Panc1 (cell line): ENCODE data around the gene PCDHGA2. TPM values are rescaled to one million over a fixed set of nuclear protein-coding genes. Genes with fewer than 3 reads are reported as not detected.
A peak's percentile ranks its signal among the peaks of the same experiment; 100 is the strongest.

ENCODE experiments used
- ATAC-seq: fragments of 200-7000 bp; cut with Tn5 transposase; 2 replicates; pipeline ENCODE4 v1.9.1; 2020; ENCODE audit warnings: mild to moderate bottlenecking, moderate library complexity
- Bru-seq: library from RNA; stranded (reverse); fragments of 400-500 nt; gene quantifications from one replicate; lab custom pipeline; 2021; lab: Mats Ljungman, UMichigan
- BruChase-seq, 2 experiments: library from RNA; stranded (reverse); fragments of 400-500 nt; gene quantifications; one replicate each; lab custom pipeline; 2021; lab: Mats Ljungman, UMichigan
- BruUV-seq: library from RNA; stranded (reverse); fragments of 400-500 nt; replicated peaks from 2 replicates; lab custom pipeline; 2021; lab: Mats Ljungman, UMichigan
- CTCF ChIA-PET: fragments of 300-600 bp; sonication (Branson Sonifier 250); formaldehyde crosslinking; loops from one replicate; lab custom pipeline; 2022; ENCODE audit warnings: antibody characterized with exemption; lab: Charles Lee
- POLR2A ChIA-PET: fragments of 300-600 bp; sonication (Branson Sonifier 250); formaldehyde crosslinking; loops from one replicate; lab custom pipeline; 2022; ENCODE audit warnings: antibody characterized with exemption; lab: Charles Lee
- DNase-seq: peaks from one replicate; pipeline ENCODE4 v3.0.0-alpha.2; 2010; ENCODE audit warnings: low read depth, low spot score
- H3K27ac ChIP-seq: 2 replicates; pipeline ENCODE4 v1.5.1; 2011; ENCODE audit warnings: mild to moderate bottlenecking, low read length, inconsistent platforms
- H3K27me3 ChIP-seq: fragments of 200-500 bp; sonication (Bioruptor generic); 2 replicates; pipeline ENCODE4 v1.6.0; 2014; ENCODE audit warnings: low read length, inconsistent platforms; ENCODE audit not compliant: control insufficient read depth, insufficient read depth
- H3K36me3 ChIP-seq: fragments of 200-500 bp; sonication (Bioruptor generic); 2 replicates; pipeline ENCODE4 v1.5.1; 2014; ENCODE audit warnings: inconsistent platforms, mild to moderate bottlenecking, low read length, moderate library complexity; ENCODE audit not compliant: control insufficient read depth, insufficient read depth
- H3K4me1 ChIP-seq: 2 replicates; pipeline ENCODE4 v1.5.1; 2011; ENCODE audit warnings: inconsistent platforms, mild to moderate bottlenecking, low read length, moderate library complexity; ENCODE audit not compliant: control insufficient read depth, insufficient read depth
- H3K4me3 ChIP-seq, 2 experiments: 2 replicates each; pipeline ENCODE4 v1.5.1; 2011 to 2012; ENCODE audit warnings: low read depth in 2 of 2, low read length in 2 of 2, mild to moderate bottlenecking in 2 of 2, inconsistent platforms in 1 of 2, moderate library complexity in 1 of 2
- H3K9me3 ChIP-seq: fragments of 200-500 bp; sonication (Bioruptor generic); 2 replicates; pipeline ENCODE4 v1.5.1; 2014; ENCODE audit warnings: low read depth, mild to moderate bottlenecking, inconsistent platforms, low read length, moderate library complexity; ENCODE audit not compliant: control insufficient read depth, insufficient read depth
- POLR2AphosphoS5 ChIP-seq: IDR thresholded peaks from 2 replicates; pipeline ENCODE4 v1.6.1; 2012; ENCODE audit warnings: mild to moderate bottlenecking, low read depth, low read length, moderate library complexity
- REST ChIP-seq, 2 experiments: IDR thresholded peaks; 2 replicates each; pipeline ENCODE4 v1.6.1; 2011 to 2012; ENCODE audit warnings: low read depth in 2 of 2, control low read depth in 1 of 2, low read length in 1 of 2, mild to moderate bottlenecking in 1 of 2, moderate library complexity in 1 of 2; ENCODE audit not compliant: insufficient read depth in 1 of 2
- SIN3A ChIP-seq: IDR thresholded peaks from 2 replicates; pipeline ENCODE4 v1.6.1; 2012; ENCODE audit warnings: low read depth, mild to moderate bottlenecking, low read length, moderate library complexity, borderline replicate concordance; ENCODE audit not compliant: insufficient read depth
- TCF7L2 ChIP-seq: IDR thresholded peaks from 2 replicates; pipeline ENCODE4 v1.6.1; 2011; ENCODE audit warnings: mild to moderate bottlenecking, low read depth, low read length, inconsistent platforms
- in situ Hi-C: cut with HindIII; loops from 2 replicates; pipeline ENCODE4 v1.10.0; 2016; ENCODE audit warnings: low sequenced_read_pairs, low pct_unique_long_range_greater_than_20kb
- intact Hi-C: fragments of 100-400 bp; cut with micrococcal nuclease; formaldehyde crosslinking; loops from one replicate; pipeline ENCODE4 v1.10.0; 2022; ENCODE audit not compliant: unreplicated experiment
- long read RNA-seq: library from polyadenylated mRNA; unstranded; transcript quantifications from one replicate; pipeline ENCODE4 v2.0.0, GENCODE V29; 2021; ENCODE audit not compliant: unreplicated experiment
- polyA plus RNA-seq: library from polyadenylated mRNA; unstranded; fragments of >200 nt; gene quantifications from one replicate; pipeline ENCODE4 v1.2.1, GENCODE V29; 2012; ENCODE audit warnings: missing spikeins; ENCODE audit not compliant: insufficient read length
- total RNA-seq: library from RNA; stranded (reverse); gene quantifications from one replicate; pipeline ENCODE4 v1.2.1, GENCODE V29; 2021; ENCODE audit not compliant: unreplicated experiment
- TF ChIP-seq, protein P1 (sequence below): fragments of 450-650 bp; IDR thresholded peaks from 2 replicates; pipeline ENCODE4 v1.5.1; 2017; ENCODE audit warnings: mild to moderate bottlenecking

The PCDHGA2 gene
- total RNA-seq: 0.05 TPM
- 0.10 TPM for polyA plus RNA-seq
- percentile 27 among the genes with signal in this experiment for Bru-seq, nascent RNA
- BruChase-seq, experiment 1, labeled RNA remaining after a 2-hour chase: percentile 33 among the genes with signal in this experiment
- BruChase-seq, experiment 2, labeled RNA remaining after a 6-hour chase: percentile 33 among the genes with signal in this experiment
- long read RNA-seq: 0 reads

- H3K27me3 ChIP-seq: no peaks in the 10 kb centered on the region
- in situ Hi-C loops: loop anchor here (25.0 kb wide), 1 partner anchor 151 kb away; the partner anchor contains the start of genes PCDHB10, PCDHB11, PCDHB16 and PCDHB8
- intact Hi-C loops: no loop called here
- TF ChIP-seq TCF7L2 (no peak), POLR2AphosphoS5 (no peak), SIN3A (no peak)
- TF ChIP-seq, protein P1, sequence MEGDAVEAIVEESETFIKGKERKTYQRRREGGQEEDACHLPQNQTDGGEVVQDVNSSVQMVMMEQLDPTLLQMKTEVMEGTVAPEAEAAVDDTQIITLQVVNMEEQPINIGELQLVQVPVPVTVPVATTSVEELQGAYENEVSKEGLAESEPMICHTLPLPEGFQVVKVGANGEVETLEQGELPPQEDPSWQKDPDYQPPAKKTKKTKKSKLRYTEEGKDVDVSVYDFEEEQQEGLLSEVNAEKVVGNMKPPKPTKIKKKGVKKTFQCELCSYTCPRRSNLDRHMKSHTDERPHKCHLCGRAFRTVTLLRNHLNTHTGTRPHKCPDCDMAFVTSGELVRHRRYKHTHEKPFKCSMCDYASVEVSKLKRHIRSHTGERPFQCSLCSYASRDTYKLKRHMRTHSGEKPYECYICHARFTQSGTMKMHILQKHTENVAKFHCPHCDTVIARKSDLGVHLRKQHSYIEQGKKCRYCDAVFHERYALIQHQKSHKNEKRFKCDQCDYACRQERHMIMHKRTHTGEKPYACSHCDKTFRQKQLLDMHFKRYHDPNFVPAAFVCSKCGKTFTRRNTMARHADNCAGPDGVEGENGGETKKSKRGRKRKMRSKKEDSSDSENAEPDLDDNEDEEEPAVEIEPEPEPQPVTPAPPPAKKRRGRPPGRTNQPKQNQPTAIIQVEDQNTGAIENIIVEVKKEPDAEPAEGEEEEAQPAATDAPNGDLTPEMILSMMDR: peak; percentile 36
- no peaks in the 10 kb centered on the region for H3K36me3 ChIP-seq
- H3K27ac ChIP-seq: no peak within 1 kb of the TSS
- no peaks in the 10 kb centered on the region for H3K4me1 ChIP-seq
- no peak within 1 kb of the TSS for H3K4me3 ChIP-seq
- no peak for ATAC-seq
- H3K9me3 ChIP-seq: peaks cover 6% of the 10 kb centered on the region; the same call in 1 of the 2 replicates
- no TSS peak for BruUV-seq
- no peak for DNase-seq
- CTCF ChIA-PET: interaction anchor here (0.8 to 1.1 kb wide), 2 partner anchors 8 to 9 kb away, joined by 3 to 7 read pairs; partner anchors contain the start of gene PCDHGA1
- POLR2A ChIA-PET: interaction anchor here (0.6 kb wide), 1 partner anchor 298 kb away, joined by 6 read pairs; the partner anchor contains the start of genes HDAC3 and RELL2
Measured at GRCh38 chr5:141338538-141339306, at the start of gene PCDHGA2. Gene PCDHGA2 (plus strand): TSS chr5:141338760.

DNA sequence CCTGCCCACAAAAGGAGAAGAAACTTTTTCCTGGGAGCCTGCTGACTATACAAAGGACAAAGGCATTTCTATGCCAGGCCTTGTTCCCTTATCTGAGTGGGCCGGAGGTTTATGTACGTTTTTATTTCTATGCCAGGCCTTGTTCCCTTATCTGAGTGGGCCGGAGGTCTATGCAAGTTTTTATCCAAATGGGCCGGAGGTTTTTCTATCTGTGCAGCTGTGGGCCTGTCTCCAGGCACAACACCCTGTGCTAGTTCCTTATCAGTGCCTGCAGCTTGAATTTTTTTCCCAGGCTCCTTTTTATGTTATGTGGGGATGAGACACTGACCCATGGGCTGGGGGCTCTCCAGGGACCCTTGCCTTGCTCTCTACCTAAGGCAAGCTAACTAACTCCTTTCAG, 40.2 kb upstream of the PCDHGA2 start:
- H3K4me3 ChIP-seq: no peak overlapping the region
- no peaks in the 10 kb centered on the region for H3K36me3 ChIP-seq
- ChIA-PET CTCF (no interaction called here), POLR2A (no interaction called here)
- ATAC-seq: no peak
- in situ Hi-C loops (no loop called here), intact Hi-C loops (no loop called here)
- H3K9me3 ChIP-seq: peaks cover 18% of the 10 kb centered on the region
- no TSS peak for BruUV-seq
- H3K27me3 ChIP-seq: no peaks in the 10 kb centered on the region
- no peak for TF ChIP-seq REST (IDR thresholded peaks at IDR 0.05; ENCODE audit: insufficient read depth in 1 of 2, low read depth in 2 of 2, low read length in 1 of 2)
- no peak for TF ChIP-seq POLR2AphosphoS5
- TF ChIP-seq, protein P1: no peak
- no peak for DNase-seq
- H3K4me1 ChIP-seq: no peaks in the 10 kb centered on the region
- H3K27ac ChIP-seq: no peak overlapping the region
